ENCODE data around the gene MAP6D1. TPM values are rescaled to one million over a fixed set of nuclear protein-coding genes. Genes with fewer than 3 reads are reported as not detected.

MAP6D1 gene
- 1.5 TPM for total RNA-seq
- 1.4 TPM for polyA plus RNA-seq (ENCODE audit: insufficient read depth, low read depth, low replicate concordance)
- long read RNA-seq, donor 1 = 0 reads
- long read RNA-seq, donor 2 = 0 reads
- long read RNA-seq, donor 3 = 0 reads
- long read RNA-seq, donor 4 = 0 reads
- long read RNA-seq, donor 5 = 0 reads
- long read RNA-seq, donor 6 = 0 reads
- long read RNA-seq, donor 7, partial matches to known transcripts = 1 of 1 reads
- long read RNA-seq, donor 7, other reads (novel, unspliced or antisense) = 0 of 1 reads
- long read RNA-seq, donor 8 = 0 reads
- long read RNA-seq, donor 9 = 0 reads
- long read RNA-seq, donor 10, partial matches to known transcripts = 0 of 1 reads
- long read RNA-seq, donor 10, other reads (novel, unspliced or antisense) = 0 of 1 reads

DNA sequence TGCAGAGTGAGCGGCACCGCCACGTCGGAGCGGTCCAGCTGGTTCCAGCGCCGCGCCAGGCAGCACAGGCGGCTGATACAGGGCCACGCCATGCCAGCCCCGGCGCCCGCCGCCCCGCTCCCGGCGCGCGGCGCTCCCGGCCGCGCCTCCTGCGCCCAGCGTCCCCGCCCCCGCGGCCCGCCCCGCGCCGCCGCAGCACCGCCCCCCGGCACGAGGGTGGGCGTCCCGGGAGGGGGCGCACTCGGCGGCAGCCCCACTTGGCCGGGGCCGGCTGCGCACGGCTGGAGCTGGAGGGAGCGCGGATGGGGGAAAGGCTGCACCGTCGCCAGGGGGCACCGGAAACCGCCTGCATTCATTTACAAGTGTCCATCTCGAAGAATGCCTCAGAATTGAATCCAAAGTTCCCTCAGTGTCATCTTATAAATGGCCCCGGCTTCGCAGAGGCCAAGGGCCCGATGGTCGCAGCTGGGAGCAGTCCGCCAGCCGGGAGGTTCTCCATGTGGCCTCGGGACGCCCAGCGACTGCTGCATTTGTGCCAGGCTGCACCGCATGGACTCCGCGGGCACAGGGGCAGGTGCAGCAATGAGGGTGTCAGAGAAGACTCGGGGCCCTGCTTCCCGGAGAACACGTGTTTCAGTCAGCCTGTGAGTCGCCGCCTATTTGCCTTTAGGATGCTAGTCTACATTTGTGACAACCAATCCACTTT, at the start of gene MAP6D1:
Gene MAP6D1 (minus strand): TSS at position 122 of the 706 bp plus-strand sequence. CDS start 30 bp downstream, at position 92.
- Histone ChIP-seq H3K9ac (ENCODE audit: low read length in 3 of 3) (peak within 1 kb of the TSS in 1 of 3 donors; percentile 34), H3K9me3 (ENCODE audit: control insufficient read depth in 2 of 3, insufficient read depth in 1 of 3, low read length in 3 of 3) (no peaks in the 10 kb centered on the region), H3K4me3 (ENCODE audit: low read length in 3 of 3) (peak within 1 kb of the TSS; percentile 16 to 49 (median 19)), H3K27ac (ENCODE audit: low read depth in 2 of 2, low read length in 2 of 2) (no peak within 1 kb of the TSS), H3K27me3 (ENCODE audit: control insufficient read depth, insufficient read depth, low read length) (no peaks in the 10 kb centered on the region), H3K36me3 (ENCODE audit: control insufficient read depth in 2 of 3, insufficient read depth in 3 of 3, low read length in 3 of 3) (peaks cover 0 to 10% (median 8%) of the 10 kb centered on the region in 3 donors), H3K4me1 (ENCODE audit: control insufficient read depth in 2 of 3, insufficient read depth in 2 of 3, low read depth in 1 of 3, low read length in 3 of 3) (peaks cover 0 to 6% (median 3%) of the 10 kb centered on the region in 3 donors)
- intact Hi-C loops (cut with DNase I) = no loop called here
- peak; percentile 9 for TF ChIP-seq CTCF (IDR thresholded peaks at IDR 0.05; ENCODE audit: borderline replicate concordance, extremely low read depth, insufficient read depth)
- DNase-seq = peak in 4 of 5 donors; percentile 78 to 81 (median 80)
- no peak for FAIRE-seq

GRCh38 chr3:183873914-183874313, 48.5 kb upstream of the MAP6D1 start:
- intact Hi-C loops (cut with DNase I) = no loop called here
- H3K27ac ChIP-seq (ENCODE audit: low read depth in 2 of 2, low read length in 2 of 2) = no peak overlapping the region
- H3K9ac ChIP-seq (ENCODE audit: low read length in 3 of 3) = no peak overlapping the region
- no peaks in the 10 kb centered on the region for H3K36me3 ChIP-seq (ENCODE audit: control insufficient read depth in 2 of 3, insufficient read depth in 3 of 3, low read length in 3 of 3)
- peaks cover 0 to 6% (median 0%) of the 10 kb centered on the region in 3 donors for H3K4me1 ChIP-seq (ENCODE audit: control insufficient read depth in 2 of 3, insufficient read depth in 2 of 3, low read depth in 1 of 3, low read length in 3 of 3)
- no peak for FAIRE-seq
- no peak for DNase-seq
- H3K9me3 ChIP-seq (ENCODE audit: control insufficient read depth in 2 of 3, insufficient read depth in 1 of 3, low read length in 3 of 3) = no peaks in the 10 kb centered on the region
- TF ChIP-seq CTCF (IDR thresholded peaks at IDR 0.05; ENCODE audit: borderline replicate concordance, extremely low read depth, insufficient read depth) = no peak
- H3K27me3 ChIP-seq (ENCODE audit: control insufficient read depth, insufficient read depth, low read length) = no peaks in the 10 kb centered on the region
- no peak overlapping the region for H3K4me3 ChIP-seq (ENCODE audit: low read length in 3 of 3)

GRCh38 chr3:183871541-183871940, 46.2 kb upstream of the MAP6D1 start:
- Histone ChIP-seq H3K4me1 (ENCODE audit: control insufficient read depth in 2 of 3, insufficient read depth in 2 of 3, low read depth in 1 of 3, low read length in 3 of 3) (peaks cover 0 to 6% (median 0%) of the 10 kb centered on the region in 3 donors), H3K9ac (ENCODE audit: low read length in 3 of 3) (no peak overlapping the region), H3K9me3 (ENCODE audit: control insufficient read depth in 2 of 3, insufficient read depth in 1 of 3, low read length in 3 of 3) (no peaks in the 10 kb centered on the region), H3K27ac (ENCODE audit: low read depth in 2 of 2, low read length in 2 of 2) (no peak overlapping the region), H3K36me3 (ENCODE audit: control insufficient read depth in 2 of 3, insufficient read depth in 3 of 3, low read length in 3 of 3) (peaks cover 0 to 5% (median 2%) of the 10 kb centered on the region in 3 donors), H3K27me3 (ENCODE audit: control insufficient read depth, insufficient read depth, low read length) (no peaks in the 10 kb centered on the region), H3K4me3 (ENCODE audit: low read length in 3 of 3) (no peak overlapping the region)
- intact Hi-C loops (cut with DNase I) = no loop called here
- FAIRE-seq (no peak), DNase-seq (no peak)
- no peak for TF ChIP-seq CTCF (IDR thresholded peaks at IDR 0.05; ENCODE audit: borderline replicate concordance, extremely low read depth, insufficient read depth)
